WTC11 (cell line): ENCODE data around the gene ABHD11. TPM values are rescaled to one million over a fixed set of nuclear protein-coding genes. Genes with fewer than 3 reads are reported as not detected.

Source experiments
- ATAC-seq: fragments of 200-7000 bp; cut with Tn5 transposase; 2 replicates; pipeline ENCODE4 v1.10.0; 2021; ENCODE audit warnings: mild to moderate bottlenecking, moderate library complexity
- CTCF ChIA-PET: fragments of 300-600 bp; sonication (Branson Sonifier 250); formaldehyde crosslinking; loops from one replicate; lab custom pipeline; 2021; ENCODE audit warnings: antibody characterized with exemption; lab: Charles Lee
- POLR2A ChIA-PET: fragments of 350-600 bp; sonication (Branson Sonifier 250); formaldehyde crosslinking; loops from one replicate; lab custom pipeline; 2021; ENCODE audit warnings: antibody characterized with exemption; lab: Charles Lee
- DNase-seq: peaks from one replicate; pipeline ENCODE4 v3.0.0; 2021; ENCODE audit warnings: low spot score
- H3K27ac Mint-ChIP-seq: 2 replicates; pipeline ENCODE4 v1.8.0; 2021; ENCODE audit warnings: mixed read lengths
- H3K27me3 Mint-ChIP-seq: 2 replicates; pipeline ENCODE4 v1.8.0; 2021; ENCODE audit warnings: low read depth, mild to moderate bottlenecking, moderate library complexity, mixed read lengths
- H3K36me3 Mint-ChIP-seq: 2 replicates; pipeline ENCODE4 v1.8.0; 2021; ENCODE audit warnings: mixed read lengths
- H3K4me1 Mint-ChIP-seq: 2 replicates; pipeline ENCODE4 v1.8.0; 2022; ENCODE audit warnings: mixed read lengths
- H3K4me3 Mint-ChIP-seq: 2 replicates; pipeline ENCODE4 v1.8.0; 2021; ENCODE audit warnings: mild to moderate bottlenecking, moderate library complexity, mixed read lengths
- H3K9me3 Mint-ChIP-seq: 2 replicates; pipeline ENCODE4 v1.8.0; 2021; ENCODE audit warnings: mixed read lengths
- ESRRA ChIP-seq: sonication (generic); formaldehyde crosslinking; IDR thresholded peaks from 2 replicates; pipeline ENCODE4 v1.8.1; 2022; ENCODE audit warnings: mild to moderate bottlenecking, missing genetic modification reagents, borderline replicate concordance
- ETV6 ChIP-seq: sonication (generic); formaldehyde crosslinking; IDR thresholded peaks from 2 replicates; pipeline ENCODE4 v1.8.1; 2022; ENCODE audit warnings: mild to moderate bottlenecking, missing genetic modification reagents
- KAT7 ChIP-seq: sonication (generic); formaldehyde crosslinking; IDR thresholded peaks from 2 replicates; pipeline ENCODE4 v1.8.1; 2023; ENCODE audit warnings: missing genetic modification reagents, mild to moderate bottlenecking, borderline replicate concordance
- NFATC4 ChIP-seq: fragments of 250-450 bp; sonication (Bioruptor Pico); IDR thresholded peaks from 2 replicates; pipeline ENCODE4 v1.9.0; 2021; ENCODE audit warnings: mild to moderate bottlenecking
- SP1 ChIP-seq: sonication (generic); formaldehyde crosslinking; conservative IDR thresholded peaks from 2 replicates; pipeline ENCODE4 v1.8.1; 2022; ENCODE audit warnings: missing genetic modification reagents
- TCF7 ChIP-seq: sonication (generic); formaldehyde crosslinking; IDR thresholded peaks from 2 replicates; pipeline ENCODE4 v1.8.0; 2022; ENCODE audit warnings: mild to moderate bottlenecking, low read depth, missing genetic modification reagents, moderate library complexity
- ZBTB21 ChIP-seq: sonication (generic); formaldehyde crosslinking; IDR thresholded peaks from 2 replicates; pipeline ENCODE4 v1.8.1; 2023; ENCODE audit warnings: mild to moderate bottlenecking, missing genetic modification reagents, borderline replicate concordance
- ZNF121 ChIP-seq: sonication (generic); formaldehyde crosslinking; IDR thresholded peaks from 2 replicates; pipeline ENCODE4 v1.8.0; 2023; ENCODE audit warnings: missing genetic modification reagents
- ZNF671 ChIP-seq: fragments of 250-450 bp; sonication (Bioruptor Pico); IDR thresholded peaks from 2 replicates; pipeline ENCODE4 v1.8.0; 2021; ENCODE audit warnings: mild to moderate bottlenecking
- total RNA-seq: library from RNA; stranded (reverse); gene quantifications from 3 replicates; pipeline ENCODE4 v1.2.3, GENCODE V29; 2021
- TF ChIP-seq, protein P1 (sequence below): sonication (generic); formaldehyde crosslinking; IDR thresholded peaks from 2 replicates; pipeline ENCODE4 v1.8.0; 2023; ENCODE audit warnings: missing genetic modification reagents, mild to moderate bottlenecking, borderline replicate concordance
- TF ChIP-seq, protein P2 (sequence below): sonication (generic); formaldehyde crosslinking; IDR thresholded peaks from 2 replicates; pipeline ENCODE4 v1.8.0; 2022; ENCODE audit warnings: mild to moderate bottlenecking, missing genetic modification reagents
- TF ChIP-seq, protein P3 (sequence below): fragments of 250-450 bp; sonication (Bioruptor Pico); IDR thresholded peaks from 2 replicates; pipeline ENCODE4 v1.9.0; 2021; ENCODE audit warnings: mild to moderate bottlenecking
- TF ChIP-seq, protein P4 (sequence below): sonication (generic); formaldehyde crosslinking; IDR thresholded peaks from 2 replicates; pipeline ENCODE4 v1.8.0; 2023; ENCODE audit warnings: missing genetic modification reagents
- TF ChIP-seq, protein P5 (sequence below): sonication (generic); formaldehyde crosslinking; IDR thresholded peaks from 2 replicates; pipeline ENCODE4 v1.8.1; 2023; ENCODE audit warnings: mild to moderate bottlenecking, missing genetic modification reagents, moderate library complexity

Gene ABHD11
- total RNA-seq, 1 experiment from 2014 or later: 23.8 TPM

DNA sequence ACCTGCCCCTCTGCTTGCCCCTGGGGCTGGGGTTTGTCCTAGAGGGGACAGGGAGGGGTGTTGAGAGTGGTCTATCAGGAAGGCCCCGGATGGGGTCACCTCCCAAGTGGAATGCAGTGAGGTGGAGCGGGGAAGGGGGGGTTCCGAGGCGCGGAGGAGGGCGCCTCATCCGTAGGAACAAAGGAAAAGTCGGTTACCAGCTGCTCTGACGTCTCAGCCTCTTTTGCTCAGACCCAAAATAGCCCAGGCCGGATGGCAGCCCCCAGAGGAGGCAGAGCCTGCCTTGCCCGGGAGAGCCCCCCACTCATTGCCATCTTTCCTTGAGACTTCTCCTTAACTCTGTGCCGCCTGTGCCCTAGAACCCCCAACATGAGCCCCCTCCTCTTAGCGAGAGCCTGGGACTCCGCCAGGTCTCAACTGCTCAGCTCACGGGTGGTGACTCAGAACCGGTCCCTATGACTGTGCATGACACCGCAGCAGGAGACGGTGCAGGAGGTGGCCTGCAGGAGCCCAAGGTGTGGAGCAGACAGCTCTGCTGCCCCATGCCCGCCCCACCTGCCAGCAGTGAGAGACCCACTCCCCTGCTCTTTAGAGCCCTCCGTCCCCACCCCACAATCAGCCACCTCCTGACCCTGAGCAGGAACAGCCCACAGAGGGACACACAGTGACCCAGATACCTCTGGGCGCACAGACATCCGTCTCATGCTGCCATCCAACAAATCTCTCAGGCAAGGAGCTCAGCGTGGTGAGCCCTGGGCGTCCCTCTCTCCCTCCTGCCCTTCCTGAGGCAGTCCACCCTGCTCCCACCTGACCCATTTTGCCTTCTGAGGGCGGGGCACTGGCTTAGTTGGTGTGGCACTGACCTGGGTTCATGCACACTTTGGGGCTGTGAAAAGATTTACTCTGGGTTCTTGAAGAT is 32.2 kb downstream of the ABHD11 start (continued):
- TF ChIP-seq, protein P1, sequence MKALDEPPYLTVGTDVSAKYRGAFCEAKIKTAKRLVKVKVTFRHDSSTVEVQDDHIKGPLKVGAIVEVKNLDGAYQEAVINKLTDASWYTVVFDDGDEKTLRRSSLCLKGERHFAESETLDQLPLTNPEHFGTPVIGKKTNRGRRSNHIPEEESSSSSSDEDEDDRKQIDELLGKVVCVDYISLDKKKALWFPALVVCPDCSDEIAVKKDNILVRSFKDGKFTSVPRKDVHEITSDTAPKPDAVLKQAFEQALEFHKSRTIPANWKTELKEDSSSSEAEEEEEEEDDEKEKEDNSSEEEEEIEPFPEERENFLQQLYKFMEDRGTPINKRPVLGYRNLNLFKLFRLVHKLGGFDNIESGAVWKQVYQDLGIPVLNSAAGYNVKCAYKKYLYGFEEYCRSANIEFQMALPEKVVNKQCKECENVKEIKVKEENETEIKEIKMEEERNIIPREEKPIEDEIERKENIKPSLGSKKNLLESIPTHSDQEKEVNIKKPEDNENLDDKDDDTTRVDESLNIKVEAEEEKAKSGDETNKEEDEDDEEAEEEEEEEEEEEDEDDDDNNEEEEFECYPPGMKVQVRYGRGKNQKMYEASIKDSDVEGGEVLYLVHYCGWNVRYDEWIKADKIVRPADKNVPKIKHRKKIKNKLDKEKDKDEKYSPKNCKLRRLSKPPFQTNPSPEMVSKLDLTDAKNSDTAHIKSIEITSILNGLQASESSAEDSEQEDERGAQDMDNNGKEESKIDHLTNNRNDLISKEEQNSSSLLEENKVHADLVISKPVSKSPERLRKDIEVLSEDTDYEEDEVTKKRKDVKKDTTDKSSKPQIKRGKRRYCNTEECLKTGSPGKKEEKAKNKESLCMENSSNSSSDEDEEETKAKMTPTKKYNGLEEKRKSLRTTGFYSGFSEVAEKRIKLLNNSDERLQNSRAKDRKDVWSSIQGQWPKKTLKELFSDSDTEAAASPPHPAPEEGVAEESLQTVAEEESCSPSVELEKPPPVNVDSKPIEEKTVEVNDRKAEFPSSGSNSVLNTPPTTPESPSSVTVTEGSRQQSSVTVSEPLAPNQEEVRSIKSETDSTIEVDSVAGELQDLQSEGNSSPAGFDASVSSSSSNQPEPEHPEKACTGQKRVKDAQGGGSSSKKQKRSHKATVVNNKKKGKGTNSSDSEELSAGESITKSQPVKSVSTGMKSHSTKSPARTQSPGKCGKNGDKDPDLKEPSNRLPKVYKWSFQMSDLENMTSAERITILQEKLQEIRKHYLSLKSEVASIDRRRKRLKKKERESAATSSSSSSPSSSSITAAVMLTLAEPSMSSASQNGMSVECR (CRISPR knock-in tag): no peak
- TF ChIP-seq SP1 (CRISPR knock-in tag) (no peak), ZBTB21 (no peak), ESRRA (CRISPR knock-in tag) (no peak), TCF7 (CRISPR knock-in tag) (no peak), ETV6 (CRISPR knock-in tag) (no peak), ZNF121 (no peak), NFATC4 (CRISPR knock-in tag) (no peak), ZNF671 (CRISPR knock-in tag) (no peak)
- TF ChIP-seq, protein P2, sequence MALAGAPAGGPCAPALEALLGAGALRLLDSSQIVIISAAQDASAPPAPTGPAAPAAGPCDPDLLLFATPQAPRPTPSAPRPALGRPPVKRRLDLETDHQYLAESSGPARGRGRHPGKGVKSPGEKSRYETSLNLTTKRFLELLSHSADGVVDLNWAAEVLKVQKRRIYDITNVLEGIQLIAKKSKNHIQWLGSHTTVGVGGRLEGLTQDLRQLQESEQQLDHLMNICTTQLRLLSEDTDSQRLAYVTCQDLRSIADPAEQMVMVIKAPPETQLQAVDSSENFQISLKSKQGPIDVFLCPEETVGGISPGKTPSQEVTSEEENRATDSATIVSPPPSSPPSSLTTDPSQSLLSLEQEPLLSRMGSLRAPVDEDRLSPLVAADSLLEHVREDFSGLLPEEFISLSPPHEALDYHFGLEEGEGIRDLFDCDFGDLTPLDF: no peak
- TF ChIP-seq, protein P3, sequence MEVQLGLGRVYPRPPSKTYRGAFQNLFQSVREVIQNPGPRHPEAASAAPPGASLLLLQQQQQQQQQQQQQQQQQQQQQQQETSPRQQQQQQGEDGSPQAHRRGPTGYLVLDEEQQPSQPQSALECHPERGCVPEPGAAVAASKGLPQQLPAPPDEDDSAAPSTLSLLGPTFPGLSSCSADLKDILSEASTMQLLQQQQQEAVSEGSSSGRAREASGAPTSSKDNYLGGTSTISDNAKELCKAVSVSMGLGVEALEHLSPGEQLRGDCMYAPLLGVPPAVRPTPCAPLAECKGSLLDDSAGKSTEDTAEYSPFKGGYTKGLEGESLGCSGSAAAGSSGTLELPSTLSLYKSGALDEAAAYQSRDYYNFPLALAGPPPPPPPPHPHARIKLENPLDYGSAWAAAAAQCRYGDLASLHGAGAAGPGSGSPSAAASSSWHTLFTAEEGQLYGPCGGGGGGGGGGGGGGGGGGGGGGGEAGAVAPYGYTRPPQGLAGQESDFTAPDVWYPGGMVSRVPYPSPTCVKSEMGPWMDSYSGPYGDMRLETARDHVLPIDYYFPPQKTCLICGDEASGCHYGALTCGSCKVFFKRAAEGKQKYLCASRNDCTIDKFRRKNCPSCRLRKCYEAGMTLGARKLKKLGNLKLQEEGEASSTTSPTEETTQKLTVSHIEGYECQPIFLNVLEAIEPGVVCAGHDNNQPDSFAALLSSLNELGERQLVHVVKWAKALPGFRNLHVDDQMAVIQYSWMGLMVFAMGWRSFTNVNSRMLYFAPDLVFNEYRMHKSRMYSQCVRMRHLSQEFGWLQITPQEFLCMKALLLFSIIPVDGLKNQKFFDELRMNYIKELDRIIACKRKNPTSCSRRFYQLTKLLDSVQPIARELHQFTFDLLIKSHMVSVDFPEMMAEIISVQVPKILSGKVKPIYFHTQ (CRISPR knock-in tag): no peak

DNA sequence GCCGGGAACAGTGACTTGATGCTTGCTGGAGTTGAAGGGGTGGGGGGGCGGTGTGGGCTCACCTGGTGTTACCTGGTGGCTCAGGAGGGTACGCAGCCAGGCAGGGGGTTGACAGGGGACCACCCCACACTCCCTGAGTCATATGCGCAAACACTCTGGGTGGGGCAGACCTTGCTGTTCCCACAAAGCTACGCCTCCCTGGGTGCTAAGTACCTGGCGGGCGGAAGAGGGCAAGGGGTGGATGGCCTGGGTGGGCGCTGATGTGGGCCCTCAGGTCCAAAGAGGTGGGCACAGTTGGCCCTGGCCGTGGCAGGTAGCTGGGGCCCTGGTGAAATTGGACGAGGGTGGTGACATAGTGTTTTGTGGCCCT is 33.1 kb downstream of the ABHD11 start:
- CTCF ChIA-PET: interaction anchor here (0.6 to 8.0 kb wide), 7 partner anchors 20 to 166 kb away, joined by 3 to 61 read pairs (median 7); no protein-coding TSS in a partner anchor
- Mint-ChIP-seq H3K9me3 (no peaks in the 10 kb centered on the region), H3K4me3 (no peak overlapping the region), H3K36me3 (peaks cover 9% of the 10 kb centered on the region), H3K4me1 (peaks cover 15% of the 10 kb centered on the region), H3K27me3 (no peaks in the 10 kb centered on the region), H3K27ac (no peak overlapping the region)
- ATAC-seq: no peak
- POLR2A ChIA-PET: no interaction called here
- TF ChIP-seq, protein P4, sequence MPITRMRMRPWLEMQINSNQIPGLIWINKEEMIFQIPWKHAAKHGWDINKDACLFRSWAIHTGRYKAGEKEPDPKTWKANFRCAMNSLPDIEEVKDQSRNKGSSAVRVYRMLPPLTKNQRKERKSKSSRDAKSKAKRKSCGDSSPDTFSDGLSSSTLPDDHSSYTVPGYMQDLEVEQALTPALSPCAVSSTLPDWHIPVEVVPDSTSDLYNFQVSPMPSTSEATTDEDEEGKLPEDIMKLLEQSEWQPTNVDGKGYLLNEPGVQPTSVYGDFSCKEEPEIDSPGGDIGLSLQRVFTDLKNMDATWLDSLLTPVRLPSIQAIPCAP: no peak
- TF ChIP-seq KAT7 (CRISPR knock-in tag): no peak
- TF ChIP-seq, protein P5, sequence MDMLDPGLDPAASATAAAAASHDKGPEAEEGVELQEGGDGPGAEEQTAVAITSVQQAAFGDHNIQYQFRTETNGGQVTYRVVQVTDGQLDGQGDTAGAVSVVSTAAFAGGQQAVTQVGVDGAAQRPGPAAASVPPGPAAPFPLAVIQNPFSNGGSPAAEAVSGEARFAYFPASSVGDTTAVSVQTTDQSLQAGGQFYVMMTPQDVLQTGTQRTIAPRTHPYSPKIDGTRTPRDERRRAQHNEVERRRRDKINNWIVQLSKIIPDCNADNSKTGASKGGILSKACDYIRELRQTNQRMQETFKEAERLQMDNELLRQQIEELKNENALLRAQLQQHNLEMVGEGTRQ (CRISPR knock-in tag): no peak
- DNase-seq: no peak
